HG03558 (cell line): ENCODE data around the gene C1orf159.

Source experiments
- ATAC-seq: cut with Tn5 transposase; IDR thresholded peaks from one replicate; pipeline ENCODE4 v1.9.1; 2021; ENCODE audit warnings: moderate number of reproducible peaks; ENCODE audit not compliant: unreplicated experiment; ENCODE audit errors: extremely low read depth

The C1orf159 gene

DNA sequence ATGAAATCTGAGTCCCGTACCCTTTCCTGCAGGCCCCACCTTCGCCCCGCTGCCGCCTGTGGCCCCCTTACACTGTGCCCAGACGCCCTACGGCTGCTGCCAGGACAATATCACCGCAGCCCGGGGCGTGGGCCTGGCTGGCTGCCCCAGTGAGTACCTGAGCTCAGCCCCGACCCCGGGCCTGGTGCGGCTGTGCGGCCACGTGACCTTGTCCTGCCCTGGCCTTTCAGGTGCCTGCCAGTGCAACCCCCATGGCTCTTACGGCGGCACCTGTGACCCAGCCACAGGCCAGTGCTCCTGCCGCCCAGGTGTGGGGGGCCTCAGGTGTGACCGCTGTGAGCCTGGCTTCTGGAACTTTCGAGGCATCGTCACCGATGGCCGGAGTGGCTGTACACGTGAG is 70.8 kb downstream of the C1orf159 start:
- ATAC-seq, result no peak

DNA sequence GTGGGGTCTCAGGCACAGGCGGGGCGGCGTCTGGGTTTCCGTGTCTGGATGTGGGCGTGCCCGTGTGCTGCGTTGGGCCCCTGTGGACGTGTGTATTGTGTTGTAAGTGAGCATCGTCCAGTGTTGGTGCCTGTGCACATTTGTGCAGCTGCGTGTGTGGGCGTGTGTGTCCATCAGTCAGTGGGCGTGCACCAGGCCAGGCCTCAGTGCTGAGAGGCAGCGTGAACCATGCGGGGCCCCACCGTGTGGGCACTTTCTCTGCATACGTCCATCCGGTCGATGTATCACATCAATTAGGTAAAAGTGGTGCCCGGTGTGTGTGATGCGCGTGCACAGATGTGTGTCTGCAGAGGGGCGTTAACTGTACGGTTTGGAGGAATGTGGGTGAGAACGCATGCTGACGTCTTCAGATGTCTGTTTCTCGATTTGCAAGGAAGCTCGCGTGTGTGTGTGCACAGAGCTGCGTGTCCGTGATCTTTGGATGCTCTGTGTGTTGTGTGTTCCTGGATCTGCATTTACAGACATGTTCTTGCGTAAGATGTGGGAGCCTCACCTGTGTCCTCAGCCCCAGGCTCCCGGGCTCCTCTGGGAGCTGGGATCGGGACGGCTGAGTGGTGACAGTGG is 71.3 kb downstream of the C1orf159 start:
- no peak for ATAC-seq

- no peak for ATAC-seq
Measured at GRCh38 chr1:1043921-1044320, 72.0 kb downstream of the C1orf159 start.

DNA sequence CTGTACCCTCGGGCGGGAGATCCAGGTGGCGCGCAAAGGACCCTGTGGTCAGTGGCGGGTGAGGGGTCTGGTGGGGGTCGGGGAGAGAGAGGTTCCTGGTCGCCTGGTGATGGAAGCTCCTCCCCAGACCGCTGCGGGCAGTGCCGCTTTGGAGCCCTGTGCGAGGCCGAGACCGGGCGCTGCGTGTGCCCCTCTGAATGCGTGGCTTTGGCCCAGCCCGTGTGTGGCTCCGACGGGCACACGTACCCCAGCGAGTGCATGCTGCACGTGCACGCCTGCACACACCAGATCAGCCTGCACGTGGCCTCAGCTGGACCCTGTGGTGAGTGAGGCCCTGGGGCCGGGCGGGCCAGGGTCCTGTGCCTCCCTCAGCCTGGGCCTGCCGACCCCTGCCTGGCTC is 72.5 kb downstream of the C1orf159 start:
- no peak for ATAC-seq

- ATAC-seq, result no peak
Measured at GRCh38 chr1:1042835-1043234, 73.1 kb downstream of the C1orf159 start.

DNA sequence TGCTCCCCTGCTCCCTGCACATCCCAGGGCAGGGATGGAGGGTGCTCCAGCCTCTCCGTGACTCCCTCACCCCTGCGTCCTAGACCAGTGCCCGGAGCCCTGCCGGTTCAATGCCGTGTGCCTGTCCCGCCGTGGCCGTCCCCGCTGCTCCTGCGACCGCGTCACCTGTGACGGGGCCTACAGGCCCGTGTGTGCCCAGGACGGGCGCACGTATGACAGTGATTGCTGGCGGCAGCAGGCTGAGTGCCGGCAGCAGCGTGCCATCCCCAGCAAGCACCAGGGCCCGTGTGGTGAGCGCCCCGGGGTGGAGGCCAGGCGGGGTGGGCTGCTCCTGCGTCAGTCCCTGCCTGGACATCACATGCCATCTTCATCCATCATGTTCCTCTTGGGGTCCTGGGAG is 74.0 kb downstream of the C1orf159 start:
- no peak for ATAC-seq

DNA sequence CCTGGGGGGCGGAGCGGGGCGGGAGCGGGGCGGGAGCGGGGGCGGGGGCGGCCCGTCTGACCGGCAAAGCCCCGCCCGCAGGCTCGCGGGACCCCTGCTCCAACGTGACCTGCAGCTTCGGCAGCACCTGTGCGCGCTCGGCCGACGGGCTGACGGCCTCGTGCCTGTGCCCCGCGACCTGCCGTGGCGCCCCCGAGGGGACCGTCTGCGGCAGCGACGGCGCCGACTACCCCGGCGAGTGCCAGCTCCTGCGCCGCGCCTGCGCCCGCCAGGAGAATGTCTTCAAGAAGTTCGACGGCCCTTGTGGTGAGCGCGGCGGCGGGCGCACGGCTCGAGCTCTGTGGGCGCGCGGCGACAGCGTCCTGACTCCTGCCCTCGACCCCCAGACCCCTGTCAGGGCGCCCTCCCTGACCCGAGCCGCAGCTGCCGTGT is 74.8 kb downstream of the C1orf159 start:
- ATAC-seq, result no peak

DNA sequence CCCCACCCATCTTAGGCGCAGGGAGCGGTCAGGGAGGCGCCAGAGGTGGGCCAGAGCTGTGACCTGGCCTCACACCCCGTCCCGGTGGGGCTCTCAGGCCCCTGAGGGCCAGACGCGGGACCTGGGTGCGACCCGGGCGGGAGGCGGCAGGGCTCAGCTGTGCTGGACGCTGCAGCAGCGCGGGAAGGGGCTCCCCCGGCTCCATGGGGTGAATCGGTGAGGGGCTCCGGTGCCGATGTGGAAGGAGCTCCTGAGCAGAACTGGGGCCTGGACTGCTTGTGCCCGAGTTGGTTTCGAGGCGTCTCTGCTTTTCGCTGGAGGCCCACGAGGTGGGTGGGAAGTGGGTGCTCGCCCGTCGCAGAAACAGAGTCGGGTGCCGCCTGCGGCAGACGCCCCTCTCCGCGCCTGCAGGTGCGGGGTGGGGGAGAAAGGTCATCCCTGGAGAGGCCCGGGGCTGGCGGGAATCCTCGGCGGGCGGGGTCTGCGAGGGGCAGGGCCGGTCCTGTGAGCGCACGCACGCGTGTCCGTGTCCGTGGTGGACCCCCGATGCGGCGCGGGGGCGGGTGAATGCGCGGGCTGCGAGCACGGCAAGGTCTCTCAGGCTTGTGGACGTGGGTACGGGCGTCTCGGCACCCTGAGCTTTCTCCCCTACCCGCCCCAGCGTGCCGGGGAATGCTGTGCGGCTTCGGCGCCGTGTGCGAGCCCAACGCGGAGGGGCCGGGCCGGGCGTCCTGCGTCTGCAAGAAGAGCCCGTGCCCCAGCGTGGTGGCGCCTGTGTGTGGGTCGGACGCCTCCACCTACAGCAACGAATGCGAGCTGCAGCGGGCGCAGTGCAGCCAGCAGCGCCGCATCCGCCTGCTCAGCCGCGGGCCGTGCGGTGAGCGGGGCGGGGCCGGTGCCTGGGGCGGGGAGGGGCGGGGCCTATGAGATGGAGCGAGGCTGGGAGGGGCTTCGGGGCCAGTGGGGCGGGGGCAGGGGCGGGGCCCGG is 75.6 kb downstream of the C1orf159 start:
- no peak for ATAC-seq

DNA sequence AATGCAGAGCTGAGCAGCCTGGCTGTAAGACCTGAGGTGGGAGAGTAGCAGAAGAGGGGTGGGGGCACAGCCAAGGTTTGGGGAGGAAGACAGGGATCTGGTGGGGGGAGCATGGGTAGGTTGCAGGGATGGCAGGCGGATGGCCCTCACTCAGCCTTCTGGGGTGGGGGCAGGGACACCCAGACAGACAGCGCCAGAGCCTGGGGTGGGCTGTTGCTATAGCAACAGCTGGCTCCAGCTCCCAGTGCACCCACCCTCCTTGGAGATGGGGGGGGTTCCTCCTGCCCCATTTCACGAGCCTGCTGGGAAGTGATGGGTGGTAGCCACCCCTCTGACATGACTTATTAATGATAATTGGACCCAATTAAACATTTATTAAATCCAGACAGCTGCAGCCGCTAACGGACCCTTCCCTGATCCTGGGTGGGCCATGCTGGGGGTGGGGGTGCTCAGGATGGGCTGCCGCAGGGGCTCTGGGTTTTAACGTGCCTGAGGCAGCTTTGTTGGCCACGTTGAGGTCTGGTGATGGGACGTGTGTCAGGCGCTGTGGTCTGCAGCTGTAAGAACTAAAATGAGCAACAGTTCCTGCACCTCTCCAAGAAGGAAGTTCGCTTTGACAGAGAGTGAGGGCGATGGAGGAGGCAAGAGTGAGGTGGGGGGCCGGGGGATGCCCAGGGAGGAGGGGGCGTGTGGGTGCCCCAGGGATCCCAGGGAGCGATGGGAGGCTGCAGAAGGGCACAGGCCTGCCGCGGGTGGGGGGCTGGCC is 76.6 kb downstream of the C1orf159 start:
- no peak for ATAC-seq

- no peak for ATAC-seq
Measured at GRCh38 chr1:1038694-1039093, 77.2 kb downstream of the C1orf159 start.

DNA sequence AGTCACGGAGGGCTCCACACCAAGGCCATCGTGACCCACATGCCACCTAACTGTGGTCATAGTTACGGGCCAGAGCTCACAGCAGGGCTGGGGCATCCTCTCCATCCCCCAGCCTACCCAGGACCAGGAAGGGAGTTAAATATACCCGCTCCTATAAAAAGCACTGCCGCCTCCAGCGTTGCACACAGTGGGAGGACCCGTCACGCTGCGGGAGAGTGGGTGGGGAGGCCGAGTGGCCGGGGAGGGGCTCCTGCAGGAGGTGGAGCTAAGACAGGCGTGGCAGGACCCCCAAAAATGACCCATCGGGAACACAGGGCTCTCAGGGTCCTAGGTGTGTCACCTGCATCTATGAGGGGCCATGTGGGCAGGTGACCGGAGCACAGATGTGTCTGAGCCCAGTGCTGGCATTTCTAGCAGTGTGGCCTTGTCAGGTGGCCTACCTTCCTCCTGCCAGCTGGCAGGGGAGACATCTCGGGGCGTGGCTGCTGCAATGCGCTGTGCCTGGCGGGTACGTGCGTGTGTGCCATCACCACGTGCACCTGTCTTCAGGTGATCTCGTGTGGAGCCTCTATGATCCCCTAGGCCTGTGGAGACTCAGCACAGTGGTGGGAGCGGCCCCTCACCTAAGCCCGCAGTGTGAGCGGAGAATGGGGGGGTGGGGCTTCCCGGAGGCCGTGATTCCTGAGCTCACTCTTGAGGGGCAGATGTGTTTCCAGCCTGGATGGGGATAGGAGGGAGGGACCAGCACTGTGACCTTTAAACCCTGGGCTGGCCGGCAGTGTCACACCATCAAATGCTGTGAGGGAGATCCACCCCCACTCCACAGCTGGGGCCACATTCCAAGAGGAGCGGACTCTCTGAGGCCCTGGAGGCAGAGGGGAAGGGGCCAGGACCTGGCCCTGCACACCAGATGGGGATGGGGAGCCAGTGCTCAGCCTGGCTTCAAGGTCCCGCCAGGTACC is 78.2 kb downstream of the C1orf159 start:
- no peak for ATAC-seq

- no peak for ATAC-seq
Measured at GRCh38 chr1:1035291-1035943, 80.5 kb downstream of the C1orf159 start.

GRCh38 chr1:1034439-1034781 is 81.5 kb downstream of the C1orf159 start:
- ATAC-seq, result no peak

GRCh38 chr1:1033731-1034438 is 82.0 kb downstream of the C1orf159 start:
- ATAC-seq, result no peak

- ATAC-seq, result peak; percentile 65
Measured at GRCh38 chr1:1033009-1033587, 82.8 kb downstream of the C1orf159 start.

GRCh38 chr1:1032424-1032823 is 83.5 kb downstream of the C1orf159 start:
- ATAC-seq, result no peak
